Upper lobe of left lung (tissue), 4 donors: ENCODE data around the gene BRD1.
"Not testable (repeated sequence)": the region's sequence is repeated elsewhere in the genome, so short reads cannot be mapped to it uniquely, and the experiment has no call there.

Experiments
- POLR2A ChIP-seq, 4 donors: fragments of 450-650 bp; IDR thresholded peaks; one replicate each; pipeline ENCODE4 v1.5.1; 2016 to 2017; ENCODE audit warnings: antibody characterized with exemption in 4 of 4, mild to moderate bottlenecking in 2 of 4
- TF ChIP-seq, protein P1 (sequence below), 6 experiments: fragments of 450-650 bp in 4 of 6; fragments of 200-600 bp in 2 of 6; sonication (generic) in 2 of 6; IDR thresholded peaks; one replicate each; pipeline ENCODE4 v1.5.1; 2016 to 2019; ENCODE audit warnings: antibody characterized with exemption in 6 of 6

- TF ChIP-seq, protein P1, sequence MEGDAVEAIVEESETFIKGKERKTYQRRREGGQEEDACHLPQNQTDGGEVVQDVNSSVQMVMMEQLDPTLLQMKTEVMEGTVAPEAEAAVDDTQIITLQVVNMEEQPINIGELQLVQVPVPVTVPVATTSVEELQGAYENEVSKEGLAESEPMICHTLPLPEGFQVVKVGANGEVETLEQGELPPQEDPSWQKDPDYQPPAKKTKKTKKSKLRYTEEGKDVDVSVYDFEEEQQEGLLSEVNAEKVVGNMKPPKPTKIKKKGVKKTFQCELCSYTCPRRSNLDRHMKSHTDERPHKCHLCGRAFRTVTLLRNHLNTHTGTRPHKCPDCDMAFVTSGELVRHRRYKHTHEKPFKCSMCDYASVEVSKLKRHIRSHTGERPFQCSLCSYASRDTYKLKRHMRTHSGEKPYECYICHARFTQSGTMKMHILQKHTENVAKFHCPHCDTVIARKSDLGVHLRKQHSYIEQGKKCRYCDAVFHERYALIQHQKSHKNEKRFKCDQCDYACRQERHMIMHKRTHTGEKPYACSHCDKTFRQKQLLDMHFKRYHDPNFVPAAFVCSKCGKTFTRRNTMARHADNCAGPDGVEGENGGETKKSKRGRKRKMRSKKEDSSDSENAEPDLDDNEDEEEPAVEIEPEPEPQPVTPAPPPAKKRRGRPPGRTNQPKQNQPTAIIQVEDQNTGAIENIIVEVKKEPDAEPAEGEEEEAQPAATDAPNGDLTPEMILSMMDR (IDR thresholded peaks at IDR 0.05): not testable (repeated sequence)
- TF ChIP-seq POLR2A (IDR thresholded peaks at IDR 0.05): not testable (repeated sequence)
These were observed 5.9 kb downstream of the BRD1 start for GRCh38 chr22:49821741-49822140.
